Measurements from ENCODE around the gene RTN4RL1.

Gene RTN4RL1

DNA sequence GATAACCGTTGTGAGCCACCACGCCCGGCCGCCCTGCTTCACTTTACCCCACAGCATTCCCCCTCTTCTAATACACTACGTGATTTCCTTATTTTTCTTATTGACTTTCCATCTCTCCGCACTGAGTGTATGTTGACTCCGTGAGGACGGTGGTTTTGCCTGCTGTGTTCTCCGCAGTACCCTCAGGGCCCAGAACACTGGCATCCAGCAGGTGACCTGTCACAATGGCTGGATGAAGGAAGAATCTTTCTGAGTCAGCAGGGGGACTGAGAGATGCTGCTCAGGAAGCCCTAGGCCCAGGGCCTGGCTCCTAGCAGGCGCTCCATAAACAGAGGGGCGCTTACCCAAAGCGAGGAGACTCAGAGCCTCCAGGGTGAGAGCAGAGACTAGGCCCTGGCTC, 79.5 kb downstream of the RTN4RL1 start:
- DNase-seq = peak; percentile 60

GRCh38 chr17:1943436-1943831, 81.7 kb downstream of the RTN4RL1 start:
- no peak for DNase-seq

DNA sequence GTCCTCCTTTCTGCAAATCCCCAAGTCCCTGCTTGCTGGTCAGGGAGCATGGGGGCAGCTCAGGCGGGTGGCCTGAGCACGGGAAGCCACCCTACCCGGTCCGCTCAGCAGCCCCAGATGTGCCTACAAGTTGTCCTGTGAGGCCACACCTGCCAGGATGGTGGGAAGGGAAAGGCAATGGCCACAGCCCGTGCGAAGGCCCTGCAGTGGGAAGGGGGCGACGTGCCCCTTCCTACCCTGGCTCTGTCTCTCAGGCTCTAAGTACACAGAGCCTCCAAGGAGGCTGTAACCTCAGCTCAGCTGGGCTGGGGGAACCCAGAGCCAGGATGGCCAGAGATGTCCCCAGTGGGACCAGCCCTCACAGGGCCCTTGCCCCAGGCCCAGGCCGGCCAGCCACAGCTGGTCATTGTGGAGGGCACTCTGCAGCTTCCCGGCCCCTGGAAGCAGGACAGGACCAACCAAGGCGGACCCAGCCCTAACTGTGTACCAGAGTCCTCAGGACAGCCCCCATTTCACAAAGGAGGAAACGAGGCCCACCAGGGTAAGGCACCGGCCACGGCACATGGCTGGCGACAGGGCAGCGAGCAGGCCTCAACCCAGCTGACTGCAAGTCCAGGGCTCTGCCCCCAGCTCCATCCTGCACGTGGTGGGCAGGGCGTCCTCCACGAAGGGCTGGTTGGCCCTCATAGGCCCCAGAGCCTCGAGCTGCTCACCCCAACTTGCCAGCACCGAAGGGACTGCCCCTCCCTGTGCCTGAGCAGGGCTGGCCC, 82.3 kb downstream of the RTN4RL1 start:
- no peak for DNase-seq

GRCh38 chr17:1942066-1942365, 83.1 kb downstream of the RTN4RL1 start:
- DNase-seq = no peak

GRCh38 chr17:1941272-1942065, 83.7 kb downstream of the RTN4RL1 start:
- DNase-seq = no peak

DNA sequence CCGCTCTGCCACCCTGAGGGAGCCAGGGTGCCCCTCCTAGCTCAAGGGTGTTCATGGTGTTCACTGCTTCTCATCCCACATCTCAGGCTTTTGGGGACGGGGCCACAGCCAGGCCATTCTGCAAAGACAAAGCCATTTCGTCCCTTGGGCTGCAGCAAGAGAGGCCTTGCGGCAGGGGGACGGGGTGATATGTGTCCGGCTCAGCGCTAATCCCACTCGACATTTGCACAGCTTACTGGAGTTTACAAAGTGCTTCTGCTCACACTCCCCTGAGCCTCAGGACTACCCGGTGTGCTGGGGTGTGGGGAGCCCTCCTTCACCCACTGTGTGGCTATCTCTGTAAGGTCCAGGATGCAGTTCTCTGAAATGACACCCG, 84.3 kb downstream of the RTN4RL1 start:
- DNase-seq = no peak

- no peak for DNase-seq
Measured at GRCh38 chr17:1939981-1940809, 84.9 kb downstream of the RTN4RL1 start.

GRCh38 chr17:1937461-1937860, 87.7 kb downstream of the RTN4RL1 start:
- DNase-seq = no peak

GRCh38 chr17:1936766-1937165, 88.4 kb downstream of the RTN4RL1 start:
- DNase-seq = no peak

DNA sequence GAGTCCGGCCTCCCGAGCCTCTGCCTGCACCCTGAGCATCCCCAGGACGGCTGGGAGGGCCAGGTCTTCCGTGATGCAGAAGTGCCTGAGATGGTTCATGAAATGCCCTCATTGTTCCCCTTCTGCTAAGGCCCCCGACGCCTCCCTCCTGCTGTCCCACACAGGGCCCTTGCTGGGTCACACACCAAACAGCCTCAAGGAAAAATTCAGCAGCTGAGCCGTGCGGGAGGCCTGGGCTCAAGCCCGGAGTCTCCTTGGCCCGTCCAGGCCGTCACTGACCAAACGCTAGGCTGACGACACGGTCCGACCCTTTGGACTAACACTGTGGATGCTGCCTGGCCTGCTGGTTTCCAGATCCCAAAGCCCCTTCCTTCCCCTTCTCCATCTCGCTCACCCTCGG, 90.2 kb downstream of the RTN4RL1 start:
- no peak for DNase-seq

GRCh38 chr17:1933875-1934715, 91.0 kb downstream of the RTN4RL1 start:
- no peak for DNase-seq

- DNase-seq = peak; percentile 87
Measured at GRCh38 chr17:1931844-1932579, 93.1 kb downstream of the RTN4RL1 start.

DNA sequence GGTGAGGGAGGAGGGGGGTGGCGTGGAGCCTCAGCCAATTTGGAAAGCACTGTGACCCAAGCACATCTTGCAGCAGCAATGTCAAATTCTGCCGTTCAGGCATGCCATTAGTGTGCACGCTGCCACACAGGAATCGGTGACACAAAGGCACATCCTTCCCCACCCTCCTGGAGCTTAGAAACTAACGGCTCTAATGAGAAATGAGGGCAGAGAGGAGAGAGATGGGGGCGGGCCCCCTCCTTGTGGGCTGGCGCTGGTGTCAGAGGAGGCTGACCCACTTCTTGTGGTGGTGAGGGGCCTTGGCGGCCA, 94.8 kb downstream of the RTN4RL1 start:
- no peak for DNase-seq

DNA sequence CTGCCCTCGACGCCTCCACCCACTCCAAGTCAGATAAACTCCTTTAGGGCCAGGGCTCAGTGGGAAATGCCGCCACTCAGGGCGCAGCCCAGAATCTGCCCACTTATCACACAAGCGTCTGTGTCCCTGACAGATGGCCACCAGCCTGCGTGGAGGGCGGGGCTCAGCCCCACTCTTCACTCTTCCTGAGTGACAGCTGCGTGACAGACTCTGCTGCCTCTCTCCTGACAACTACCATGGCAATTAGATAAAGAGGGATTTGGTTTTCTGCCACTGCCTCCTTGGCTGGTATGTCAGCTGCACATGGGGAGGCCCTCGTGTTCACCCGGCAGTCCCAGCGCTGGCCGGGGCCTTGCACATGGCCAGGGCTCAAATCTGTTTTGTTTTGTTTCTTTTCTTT, 96.2 kb downstream of the RTN4RL1 start:
- DNase-seq = no peak

- DNase-seq = no peak
Measured at GRCh38 chr17:1920948-1921351, 104.2 kb downstream of the RTN4RL1 start.

- DNase-seq = no peak
Measured at GRCh38 chr17:1919201-1919600, 105.9 kb downstream of the RTN4RL1 start.

DNA sequence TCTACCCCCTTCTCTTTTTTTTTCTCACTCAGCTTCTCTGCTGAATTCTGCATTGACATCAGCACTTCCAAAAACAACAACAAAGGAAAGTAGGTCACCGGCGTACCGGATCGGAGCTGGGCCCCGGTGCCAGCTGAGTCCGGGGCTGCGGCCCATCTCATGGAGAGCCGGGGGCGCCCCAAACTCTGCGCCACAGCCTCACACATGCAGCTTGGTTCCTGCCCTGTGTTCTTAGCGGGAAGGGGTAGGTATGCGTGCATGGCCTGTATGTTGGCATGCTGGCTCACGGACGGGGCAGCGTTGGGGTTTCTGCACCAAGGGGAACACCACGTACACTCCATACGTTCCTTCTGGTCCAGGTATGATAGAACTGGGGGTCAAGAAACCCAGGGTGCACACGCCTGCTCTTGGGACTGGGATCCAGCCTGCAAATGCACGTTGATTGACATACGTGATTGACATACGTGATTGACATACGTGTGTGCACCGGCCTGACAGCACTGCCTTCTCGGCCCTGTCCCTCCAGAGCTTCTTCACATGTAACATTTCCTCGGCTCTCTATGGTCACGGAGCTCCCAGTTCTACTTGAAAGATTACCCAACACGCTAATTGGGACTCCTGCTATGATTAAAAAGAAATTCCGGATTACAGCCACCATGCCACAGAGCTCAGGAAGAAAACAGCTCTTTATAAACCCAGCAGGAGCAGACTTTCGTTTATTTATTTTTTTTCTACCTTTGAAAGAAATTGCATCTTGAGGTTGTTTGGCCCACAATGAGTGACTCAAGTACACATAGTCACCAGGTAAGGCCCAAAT, 106.6 kb downstream of the RTN4RL1 start:
- DNase-seq = no peak

GRCh38 chr17:1916963-1917715, 108.0 kb downstream of the RTN4RL1 start:
- DNase-seq = no peak

- DNase-seq = no peak
Measured at GRCh38 chr17:1916316-1916715, 108.8 kb downstream of the RTN4RL1 start.

DNA sequence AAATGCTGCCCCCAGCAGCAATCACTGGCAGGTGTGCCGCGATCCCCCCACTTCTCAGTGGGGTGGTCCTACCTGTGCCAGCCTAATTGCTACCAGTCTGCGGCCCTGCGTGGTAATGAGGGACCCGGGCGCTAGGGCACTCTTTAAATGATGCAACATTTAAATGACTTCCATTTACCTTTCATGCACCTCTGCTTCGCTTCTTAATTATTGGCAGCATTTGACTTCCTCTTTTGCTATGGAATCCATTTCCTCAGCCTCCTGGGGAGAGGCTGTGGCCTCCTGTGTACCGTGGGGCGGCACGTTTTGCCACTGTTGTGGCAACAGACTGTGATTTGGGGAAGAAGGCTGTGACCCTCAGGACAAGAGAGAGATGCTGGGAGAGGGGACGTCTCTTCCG, 109.2 kb downstream of the RTN4RL1 start:
- no peak for DNase-seq

- DNase-seq = peak; percentile 21
Measured at GRCh38 chr17:1914661-1915083, 110.5 kb downstream of the RTN4RL1 start.

All from NCI-H146 (cell line).